HG02610 (cell line): ENCODE data around the gene PCDHGA11.
"Not testable (repeated sequence)": the region's sequence is repeated elsewhere in the genome, so short reads cannot be mapped to it uniquely, and the experiment has no call there.

ENCODE experiments used
- ATAC-seq: cut with Tn5 transposase; IDR thresholded peaks from one replicate; pipeline ENCODE4 v1.9.1; 2021; ENCODE audit warnings: mild to moderate bottlenecking, moderate library complexity; ENCODE audit not compliant: unreplicated experiment

PCDHGA11 gene

GRCh38 chr5:141420855-141421488 is at the start of gene PCDHGA11:
Gene PCDHGA11 (plus strand): TSS chr5:141421051. CDS start chr5:141421228, 177 bp downstream.
- ATAC-seq = peak; percentile 51

- no peak for ATAC-seq
Observed at GRCh38 chr5:141371572-141372475, 49.0 kb upstream of the PCDHGA11 start.

DNA sequence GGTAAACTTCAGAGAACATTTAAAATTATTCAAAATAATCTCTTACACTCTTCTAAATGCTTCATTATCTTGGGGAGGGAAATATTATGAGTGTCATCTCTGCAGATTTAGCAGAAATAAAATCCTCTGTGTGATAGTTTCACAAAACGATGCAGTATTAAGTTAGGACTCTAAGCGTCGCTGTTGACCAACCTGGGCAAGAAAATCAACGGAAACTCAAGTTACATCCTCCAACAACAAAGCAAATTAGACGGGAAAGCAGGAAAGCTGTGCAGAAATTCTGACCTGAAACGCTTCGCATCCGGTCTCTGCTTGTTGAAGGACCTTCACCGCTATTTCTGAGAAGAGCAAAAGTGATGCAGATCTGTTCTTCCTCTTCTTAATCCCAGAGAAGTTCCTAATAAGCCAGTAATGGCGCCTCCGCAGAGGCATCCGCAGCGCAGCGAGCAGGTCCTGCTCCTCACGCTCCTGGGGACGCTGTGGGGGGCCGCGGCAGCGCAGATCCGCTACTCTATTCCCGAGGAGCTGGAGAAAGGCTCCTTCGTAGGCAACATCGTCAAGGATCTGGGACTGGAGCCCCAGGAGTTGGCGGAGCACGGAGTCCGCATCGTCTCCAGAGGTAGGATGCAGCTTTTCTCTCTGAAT is 47.1 kb upstream of the PCDHGA11 start, which contains the start of gene PCDHGA6:
Gene PCDHGA6, plus strand, starts transcription at position 219 of the 645 bp plus-strand sequence. Its CDS starts 193 bp downstream, at position 412.
- no peak for ATAC-seq

DNA sequence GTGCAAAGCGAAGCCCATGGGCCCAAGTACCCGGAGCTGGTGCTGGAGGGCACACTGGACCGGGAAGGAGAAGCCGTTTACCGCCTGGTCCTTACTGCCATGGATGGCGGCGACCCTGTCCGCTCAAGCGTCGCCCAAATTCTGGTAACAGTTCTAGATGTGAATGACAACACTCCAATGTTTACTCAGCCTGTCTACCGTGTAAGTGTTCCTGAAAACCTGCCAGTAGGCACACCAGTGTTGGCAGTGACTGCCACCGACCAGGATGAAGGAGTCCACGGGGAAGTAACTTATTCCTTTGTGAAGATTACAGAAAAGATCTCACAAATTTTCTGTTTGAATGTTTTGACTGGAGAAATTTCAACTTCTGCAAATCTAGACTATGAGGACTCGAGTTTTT is 46.2 kb upstream of the PCDHGA11 start:
- ATAC-seq = no peak

- ATAC-seq = not testable (repeated sequence)
Observed at GRCh38 chr5:141375444-141376155, 45.3 kb upstream of the PCDHGA11 start.

GRCh38 chr5:141382469-141383294 is 38.2 kb upstream of the PCDHGA11 start, which contains the start of gene PCDHGA7:
Gene PCDHGA7 (plus strand): TSS chr5:141382742. CDS start chr5:141382900, 158 bp downstream.
- ATAC-seq = no peak

- ATAC-seq = no peak
Observed at GRCh38 chr5:141383345-141383744, 37.5 kb upstream of the PCDHGA11 start.

DNA sequence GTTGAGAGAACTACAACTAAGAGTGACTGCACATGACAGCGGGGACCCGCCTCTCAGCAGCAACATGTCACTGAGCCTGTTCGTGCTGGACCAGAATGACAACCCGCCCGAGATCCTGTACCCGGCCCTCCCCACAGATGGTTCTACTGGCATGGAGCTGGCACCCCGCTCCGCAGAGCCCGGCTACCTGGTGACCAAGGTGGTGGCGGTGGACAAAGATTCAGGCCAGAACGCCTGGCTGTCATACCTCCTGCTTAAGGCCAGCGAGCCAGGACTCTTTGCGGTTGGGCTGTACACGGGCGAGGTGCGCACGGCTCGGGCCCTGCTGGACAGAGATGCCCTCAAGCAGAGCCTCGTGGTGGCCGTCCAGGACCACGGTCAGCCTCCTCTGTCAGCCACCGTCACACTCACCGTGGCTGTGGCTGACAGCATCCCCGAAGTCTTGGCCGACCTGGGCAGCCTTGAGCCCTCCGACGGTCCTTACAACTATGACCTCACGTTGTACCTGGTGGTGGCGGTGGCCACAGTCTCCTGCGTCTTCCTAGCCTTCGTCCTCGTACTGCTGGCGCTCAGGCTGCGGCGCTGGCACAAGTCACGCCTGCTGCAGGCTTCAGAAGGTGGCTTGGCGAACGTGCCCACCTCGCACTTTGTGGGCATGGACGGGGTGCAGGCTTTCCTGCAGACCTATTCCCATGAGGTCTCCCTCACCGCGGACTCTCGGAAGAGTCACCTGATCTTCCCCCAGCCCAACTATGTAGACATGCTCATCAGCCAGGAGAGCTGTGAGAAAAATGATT is 36.2 kb upstream of the PCDHGA11 start:
- no peak for ATAC-seq

GRCh38 chr5:141387557-141388311 is 33.1 kb upstream of the PCDHGA11 start, which contains the start of gene PCDHGB4:
Gene PCDHGB4 (plus strand): TSS chr5:141387698. CDS start chr5:141387885, 187 bp downstream.
- not testable (repeated sequence) for ATAC-seq

DNA sequence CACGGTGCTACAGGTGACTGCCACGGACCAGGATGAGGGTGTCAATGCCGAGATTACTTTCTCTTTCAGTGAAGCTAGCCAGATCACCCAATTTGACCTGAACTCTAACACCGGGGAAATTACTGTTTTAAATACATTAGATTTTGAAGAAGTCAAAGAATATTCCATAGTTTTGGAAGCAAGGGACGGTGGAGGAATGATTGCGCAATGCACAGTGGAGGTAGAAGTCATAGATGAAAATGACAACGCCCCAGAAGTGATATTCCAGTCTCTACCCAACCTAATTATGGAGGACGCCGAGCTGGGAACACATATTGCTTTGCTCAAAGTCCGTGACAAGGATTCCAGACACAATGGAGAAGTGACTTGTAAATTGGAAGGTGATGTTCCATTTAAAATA is 32.2 kb upstream of the PCDHGA11 start:
- ATAC-seq = no peak

- ATAC-seq = no peak
Observed at GRCh38 chr5:141389153-141390042, 31.5 kb upstream of the PCDHGA11 start.

GRCh38 chr5:141392429-141393198 is 28.2 kb upstream of the PCDHGA11 start, which contains the start of gene PCDHGA8:
Gene PCDHGA8 (plus strand): TSS chr5:141392633. CDS start chr5:141392814, 181 bp downstream.
- no peak for ATAC-seq

- ATAC-seq = no peak
Observed at GRCh38 chr5:141393267-141393666, 27.6 kb upstream of the PCDHGA11 start.

DNA sequence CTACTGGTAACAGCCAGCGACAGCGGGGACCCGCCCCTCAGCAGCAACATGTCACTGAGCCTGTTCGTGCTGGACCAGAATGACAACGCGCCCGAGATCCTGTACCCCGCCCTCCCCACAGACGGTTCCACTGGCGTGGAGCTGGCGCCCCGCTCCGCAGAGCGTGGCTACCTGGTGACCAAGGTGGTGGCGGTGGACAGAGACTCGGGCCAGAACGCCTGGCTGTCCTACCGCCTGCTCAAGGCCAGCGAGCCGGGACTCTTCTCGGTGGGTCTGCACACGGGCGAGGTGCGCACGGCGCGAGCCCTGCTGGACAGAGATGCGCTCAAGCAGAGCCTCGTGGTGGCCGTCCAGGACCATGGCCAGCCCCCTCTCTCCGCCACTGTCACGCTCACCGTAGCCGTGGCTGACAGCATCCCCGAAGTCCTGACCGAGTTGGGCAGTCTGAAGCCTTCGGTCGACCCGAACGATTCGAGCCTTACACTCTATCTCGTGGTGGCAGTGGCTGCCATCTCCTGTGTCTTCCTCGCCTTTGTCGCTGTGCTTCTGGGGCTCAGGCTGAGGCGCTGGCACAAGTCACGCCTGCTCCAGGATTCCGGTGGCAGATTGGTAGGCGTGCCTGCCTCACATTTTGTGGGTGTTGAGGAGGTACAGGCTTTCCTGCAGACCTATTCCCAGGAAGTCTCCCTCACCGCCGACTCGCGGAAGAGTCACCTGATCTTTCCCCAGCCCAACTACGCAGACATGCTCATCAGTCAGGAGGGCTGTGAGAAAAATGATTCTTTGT is 26.3 kb upstream of the PCDHGA11 start:
- not testable (repeated sequence) for ATAC-seq

DNA sequence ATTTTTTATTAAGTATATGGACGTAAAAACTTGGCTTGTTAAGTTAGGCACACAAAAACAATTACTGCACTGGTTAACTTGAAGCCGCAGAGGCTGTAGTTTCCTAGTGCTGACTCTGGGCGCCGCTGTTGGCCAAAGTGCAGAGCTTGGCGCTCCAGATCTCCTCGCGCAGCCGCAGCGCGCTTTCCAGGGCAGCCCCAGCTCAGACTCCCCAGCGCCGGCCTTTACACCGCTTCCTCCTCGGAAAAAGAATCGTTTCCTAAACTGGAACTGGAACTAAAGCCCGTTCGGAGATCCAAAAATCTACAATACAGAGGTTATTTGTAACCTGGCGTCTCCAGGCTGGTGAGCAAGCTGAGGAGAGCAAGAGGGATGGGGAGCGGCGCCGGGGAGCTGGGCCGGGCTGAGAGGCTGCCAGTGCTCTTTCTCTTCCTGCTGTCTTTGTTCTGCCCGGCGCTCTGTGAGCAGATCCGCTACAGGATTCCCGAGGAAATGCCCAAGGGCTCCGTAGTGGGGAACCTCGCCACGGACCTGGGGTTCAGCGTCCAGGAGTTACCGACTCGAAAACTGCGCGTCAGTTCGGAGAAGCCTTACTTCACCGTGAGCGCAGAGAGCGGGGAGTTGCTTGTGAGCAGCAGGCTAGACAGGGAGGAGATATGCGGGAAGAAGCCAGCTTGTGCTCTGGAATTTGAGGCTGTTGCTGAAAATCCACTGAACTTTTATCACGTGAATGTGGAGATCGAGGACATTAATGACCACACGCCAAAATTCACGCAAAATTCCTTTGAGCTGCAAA is 22.9 kb upstream of the PCDHGA11 start, which contains the start of gene PCDHGB5:
Gene PCDHGB5, plus strand, starts transcription at position 192 of the 796 bp plus-strand sequence. Its CDS starts 181 bp downstream, at position 373.
- ATAC-seq = peak; percentile 95
